Testis (tissue), 2 donors: ENCODE data around the gene PARL.

ENCODE experiments used
- POLR2A ChIP-seq: fragments of 450-650 bp; IDR thresholded peaks from one replicate; pipeline ENCODE4 v1.6.1; 2017; ENCODE audit warnings: antibody characterized with exemption, mild to moderate bottlenecking, moderate library complexity
- TF ChIP-seq, protein P1 (sequence below), 3 experiments: fragments of 450-650 bp in 2 of 3; fragments of 200-600 bp in 1 of 3; sonication (generic) in 1 of 3; IDR thresholded peaks; one replicate each; pipeline ENCODE4 v1.5.1; 2016 to 2019; ENCODE audit warnings: antibody characterized with exemption in 3 of 3, mild to moderate bottlenecking in 2 of 3, moderate library complexity in 1 of 3

DNA sequence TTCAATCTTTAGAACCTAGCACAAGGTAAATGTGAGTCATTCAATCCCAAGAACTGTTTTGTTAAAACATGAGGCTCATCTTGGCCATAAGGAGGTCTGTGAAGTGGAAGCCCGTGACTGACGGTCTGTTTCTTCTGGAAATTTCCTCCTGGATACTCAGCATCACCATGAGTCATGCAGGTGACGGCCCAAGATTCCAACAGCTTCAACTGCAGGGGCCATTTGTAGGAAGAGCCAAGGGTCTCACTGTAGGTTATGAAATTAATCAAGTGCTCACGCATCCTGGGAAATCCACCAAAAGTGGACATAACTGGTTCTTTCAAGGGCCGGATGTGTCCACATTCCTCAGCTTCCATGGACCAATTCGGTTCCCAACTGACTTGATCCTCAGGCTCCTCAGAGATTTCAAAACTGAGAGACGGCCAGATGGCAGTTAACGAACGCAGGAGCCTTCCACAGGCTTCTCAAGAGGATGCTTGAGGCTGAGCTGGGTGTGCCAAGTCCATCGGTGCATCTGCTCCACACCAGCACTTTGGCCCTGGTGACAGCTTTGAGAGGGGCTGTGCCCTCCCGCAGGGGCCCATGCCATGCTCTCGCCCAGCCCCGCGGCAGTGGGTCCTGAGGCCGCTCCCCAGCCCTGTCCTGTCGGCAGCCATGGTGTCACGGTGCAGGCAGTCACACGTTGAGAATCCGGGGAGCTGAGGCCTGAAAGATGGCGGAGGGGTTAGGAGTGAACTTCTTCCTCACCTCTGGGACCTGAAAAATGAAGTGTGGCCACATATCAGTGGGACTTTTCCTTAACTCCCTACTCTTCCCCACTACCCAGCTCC lies 67.8 kb downstream of the PARL start:
- TF ChIP-seq, protein P1, sequence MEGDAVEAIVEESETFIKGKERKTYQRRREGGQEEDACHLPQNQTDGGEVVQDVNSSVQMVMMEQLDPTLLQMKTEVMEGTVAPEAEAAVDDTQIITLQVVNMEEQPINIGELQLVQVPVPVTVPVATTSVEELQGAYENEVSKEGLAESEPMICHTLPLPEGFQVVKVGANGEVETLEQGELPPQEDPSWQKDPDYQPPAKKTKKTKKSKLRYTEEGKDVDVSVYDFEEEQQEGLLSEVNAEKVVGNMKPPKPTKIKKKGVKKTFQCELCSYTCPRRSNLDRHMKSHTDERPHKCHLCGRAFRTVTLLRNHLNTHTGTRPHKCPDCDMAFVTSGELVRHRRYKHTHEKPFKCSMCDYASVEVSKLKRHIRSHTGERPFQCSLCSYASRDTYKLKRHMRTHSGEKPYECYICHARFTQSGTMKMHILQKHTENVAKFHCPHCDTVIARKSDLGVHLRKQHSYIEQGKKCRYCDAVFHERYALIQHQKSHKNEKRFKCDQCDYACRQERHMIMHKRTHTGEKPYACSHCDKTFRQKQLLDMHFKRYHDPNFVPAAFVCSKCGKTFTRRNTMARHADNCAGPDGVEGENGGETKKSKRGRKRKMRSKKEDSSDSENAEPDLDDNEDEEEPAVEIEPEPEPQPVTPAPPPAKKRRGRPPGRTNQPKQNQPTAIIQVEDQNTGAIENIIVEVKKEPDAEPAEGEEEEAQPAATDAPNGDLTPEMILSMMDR (IDR thresholded peaks at IDR 0.05) = no peak
- TF ChIP-seq POLR2A = no peak
